Spleen (tissue), 11 donors: ENCODE results near the gene ZNF30. TPM values are rescaled to one million over a fixed set of nuclear protein-coding genes. Genes with fewer than 3 reads are reported as not detected.

Source experiments
- DNase-seq: peaks from one replicate; pipeline ENCODE4 v3.0.0-alpha.2; 2020
- H3K27ac ChIP-seq, 8 donors: fragments of 200-600 bp; sonication (generic) in 7 of 8; 1 replicate in 4 of 8; 2 replicates in 4 of 8; pipeline versions ENCODE4 v1.5.0 to v1.8.0; 2016 to 2021; ENCODE audit warnings: inconsistent platforms in 4 of 8, mild to moderate bottlenecking in 4 of 8, moderate library complexity in 1 of 8
- H3K27me3 ChIP-seq, 7 donors: fragments of 200-600 bp; sonication (generic) in 6 of 7; replicated peaks in 1 of 7; 1 replicate in 4 of 7; 2 replicates in 3 of 7; pipeline versions ENCODE4 v1.5.0 to v1.8.0; 2016 to 2021; ENCODE audit warnings: inconsistent platforms in 3 of 7, mild to moderate bottlenecking in 1 of 7
- H3K36me3 ChIP-seq, 6 donors: fragments of 200-600 bp; sonication (generic) in 5 of 6; 1 replicate in 4 of 6; 2 replicates in 2 of 6; pipeline versions ENCODE4 v1.5.0 to v1.8.0; 2016 to 2021; ENCODE audit warnings: inconsistent platforms in 2 of 6
- H3K4me1 ChIP-seq, 6 donors: fragments of 200-600 bp; sonication (generic) in 5 of 6; 1 replicate in 3 of 6; 2 replicates in 3 of 6; pipeline versions ENCODE4 v1.5.0 to v1.8.0; 2016 to 2021; ENCODE audit warnings: inconsistent platforms in 3 of 6
- H3K4me3 ChIP-seq, 8 donors: fragments of 200-600 bp; sonication (generic) in 7 of 8; 1 replicate in 4 of 8; 2 replicates in 4 of 8; pipeline versions ENCODE4 v1.5.0 to v1.8.0; 2016 to 2021; ENCODE audit warnings: inconsistent platforms in 4 of 8, mild to moderate bottlenecking in 4 of 8, moderate library complexity in 2 of 8
- H3K9me3 ChIP-seq, 8 donors: fragments of 200-600 bp; sonication (generic) in 7 of 8; 1 replicate in 4 of 8; 2 replicates in 4 of 8; pipeline versions ENCODE4 v1.5.0 to v1.8.0; 2016 to 2021; ENCODE audit warnings: inconsistent platforms in 4 of 8
- POLR2A ChIP-seq, 3 donors: fragments of 450-650 bp; IDR thresholded peaks; one replicate each; pipeline ENCODE4 v1.5.1; 2017; ENCODE audit warnings: antibody characterized with exemption in 3 of 3, mild to moderate bottlenecking in 1 of 3
- POLR2AphosphoS5 ChIP-seq, 3 donors: sonication (generic); formaldehyde crosslinking; IDR thresholded peaks; one replicate each; pipeline ENCODE4 v1.5.1; 2017; ENCODE audit warnings: antibody characterized with exemption in 3 of 3
- WGBS, 5 donors: extraction: QIAGEN DNeasy Blood & Tissue Kit in 3 of 5; methylation state at CpG; one replicate each; pipeline versions ENCODE4 v1.1.5 to v1.1.7; 2013 to 2018; 5-methylcytosine and 5-hydroxymethylcytosine counted together
- intact Hi-C: fragments of 100-400 bp; cut with DNase I; formaldehyde crosslinking; loops from one replicate; pipeline ENCODE4 v1.15.0; 2023; ENCODE audit warnings: low total_unique reads
- polyA plus RNA-seq, 3 donors: library from polyadenylated mRNA; stranded (reverse); fragments of 200-250 nt; gene quantifications; one replicate each; pipeline ENCODE4 v1.2.1, GENCODE V29; 2013
- total RNA-seq, 7 donors: library from RNA; depleted of rRNA in 3 of 7; stranded (reverse); fragments of >200 nt in 3 of 7; fragmentation: NEBNext Ultra II Directional in 4 of 7; extraction: Animal tissue kit (Norgen Biotek cat#: 25700) in 4 of 7; gene quantifications; one replicate each; pipeline versions ENCODE4 v1.1.0 to v1.2.1, GENCODE V29; 2016 to 2021
- TF ChIP-seq, protein P1 (sequence below), 11 experiments: fragments of 200-600 bp in 7 of 11; fragments of 450-650 bp in 4 of 11; sonication (generic) in 4 of 11; IDR thresholded peaks in 8 of 11; conservative IDR thresholded peaks in 3 of 11; 1 replicate in 7 of 11; 2 replicates in 4 of 11; pipeline versions ENCODE4 v1.4.0 to v1.8.0; 2016 to 2021; ENCODE audit warnings: antibody characterized with exemption in 11 of 11, inconsistent platforms in 4 of 11, mild to moderate bottlenecking in 1 of 11
- donor health status: healthy with polysubstance abuse.
- donor health status: DM: no; HTN: no; CAD: no; lungs with moderate emphysema.
- donor health status: DM: no; HTN: no; CAD: no.
- donor health status: Bipolar disorder and iron deficiency.
- donor health status: healthy.
- donor health status: DM: no; HTN: no; CAD: no.
- donor health status: DM: yes; HTN: yes; CAD: no.

Gene ZNF30
- total and polyA plus RNA-seq, 10 donors, result 2.0 to 23.5 (median 3.3) TPM

DNA sequence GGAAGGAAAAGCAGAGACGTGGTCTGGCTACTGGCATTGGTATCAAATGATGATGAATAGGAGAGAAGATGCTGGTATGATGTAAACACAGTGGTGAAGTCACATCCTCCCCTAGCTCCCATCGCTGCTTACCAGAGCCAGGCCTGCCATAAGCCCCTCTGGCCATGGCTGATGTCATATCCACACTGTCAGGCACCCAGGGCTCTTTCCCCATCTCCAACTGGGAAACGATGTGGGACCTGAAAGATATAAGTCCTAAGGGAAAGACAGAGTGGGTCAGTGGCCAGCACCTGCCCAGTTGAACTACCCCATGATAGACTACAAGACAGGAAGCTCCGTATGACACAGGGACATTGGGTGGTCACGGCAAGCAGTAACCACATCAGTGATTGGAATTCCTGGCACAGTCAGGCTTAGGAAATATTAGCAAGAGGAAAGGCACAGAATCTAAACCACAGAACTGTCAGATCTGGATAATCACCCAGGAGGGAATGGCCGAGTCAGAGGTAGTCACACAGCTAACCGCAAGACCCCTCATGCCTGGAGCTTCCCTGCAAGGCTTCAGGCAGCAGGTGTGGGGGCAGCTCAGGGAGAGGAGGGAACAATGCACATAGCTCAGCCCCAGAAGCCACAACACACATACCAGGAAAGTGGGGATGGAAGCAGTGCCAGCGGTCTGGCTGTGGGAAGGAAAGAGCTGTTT, 33.6 kb downstream of the ZNF30 start:
- WGBS, 5 donors, result 93 to 97% (median 94%) methylated on average over 8 of the region's 8 CpGs
- Histone ChIP-seq H3K9me3 (peaks cover 36 to 73% (median 71%) of the 10 kb centered on the region in 8 donors), H3K36me3 (peaks cover 26 to 69% (median 50%) of the 10 kb centered on the region in 6 donors), H3K4me1 (peaks cover 8 to 34% (median 23%) of the 10 kb centered on the region in 6 donors), H3K4me3 (peak overlapping the region in 1 of 8 donors; percentile 38), H3K27ac (no peak overlapping the region), H3K27me3 (no peaks in the 10 kb centered on the region)
- peak; percentile 53 for DNase-seq
- intact Hi-C loops, result no loop called here
- TF ChIP-seq, protein P1, sequence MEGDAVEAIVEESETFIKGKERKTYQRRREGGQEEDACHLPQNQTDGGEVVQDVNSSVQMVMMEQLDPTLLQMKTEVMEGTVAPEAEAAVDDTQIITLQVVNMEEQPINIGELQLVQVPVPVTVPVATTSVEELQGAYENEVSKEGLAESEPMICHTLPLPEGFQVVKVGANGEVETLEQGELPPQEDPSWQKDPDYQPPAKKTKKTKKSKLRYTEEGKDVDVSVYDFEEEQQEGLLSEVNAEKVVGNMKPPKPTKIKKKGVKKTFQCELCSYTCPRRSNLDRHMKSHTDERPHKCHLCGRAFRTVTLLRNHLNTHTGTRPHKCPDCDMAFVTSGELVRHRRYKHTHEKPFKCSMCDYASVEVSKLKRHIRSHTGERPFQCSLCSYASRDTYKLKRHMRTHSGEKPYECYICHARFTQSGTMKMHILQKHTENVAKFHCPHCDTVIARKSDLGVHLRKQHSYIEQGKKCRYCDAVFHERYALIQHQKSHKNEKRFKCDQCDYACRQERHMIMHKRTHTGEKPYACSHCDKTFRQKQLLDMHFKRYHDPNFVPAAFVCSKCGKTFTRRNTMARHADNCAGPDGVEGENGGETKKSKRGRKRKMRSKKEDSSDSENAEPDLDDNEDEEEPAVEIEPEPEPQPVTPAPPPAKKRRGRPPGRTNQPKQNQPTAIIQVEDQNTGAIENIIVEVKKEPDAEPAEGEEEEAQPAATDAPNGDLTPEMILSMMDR (IDR thresholded peaks at IDR 0.05 in 8 of 11, conservative IDR thresholded peaks at IDR 0.05 in 3 of 11), result no peak
- no peak for TF ChIP-seq POLR2AphosphoS5 (IDR thresholded peaks at IDR 0.05)
- no peak for TF ChIP-seq POLR2A (IDR thresholded peaks at IDR 0.05)

DNA sequence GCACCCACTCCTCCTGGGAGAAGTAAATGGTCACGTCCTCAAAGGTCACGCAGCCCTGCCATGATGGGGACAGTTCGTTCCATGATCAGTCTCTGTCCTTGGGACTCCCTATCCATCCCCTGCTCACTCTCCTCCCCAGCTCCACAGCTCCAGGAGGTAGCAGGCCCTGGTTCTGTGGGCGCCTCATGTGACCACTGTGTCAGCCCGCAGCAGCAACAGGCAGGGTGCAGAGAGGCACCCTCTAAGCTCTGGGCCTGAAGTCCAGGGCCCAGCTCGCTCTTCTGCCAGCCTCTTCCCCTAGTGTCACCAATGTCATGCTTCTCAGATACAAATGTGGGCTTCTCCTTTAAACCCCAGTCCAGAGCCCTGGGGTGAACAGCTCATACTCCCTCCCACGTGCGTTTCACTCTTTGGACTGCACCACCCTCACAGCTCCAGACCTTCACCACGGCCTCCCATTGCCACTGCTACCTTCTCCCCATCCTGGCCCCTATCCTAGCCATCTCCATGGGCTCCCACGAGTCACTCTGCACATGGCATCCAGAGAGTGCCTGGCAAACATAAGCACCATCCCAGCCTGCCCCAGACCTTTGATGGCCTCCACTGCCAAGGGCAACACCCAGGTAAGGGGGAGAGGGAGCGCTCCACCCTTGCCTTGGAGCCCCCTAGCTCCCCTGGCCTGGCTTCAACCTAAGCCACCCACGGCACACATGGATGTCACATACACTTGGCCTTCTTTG, 34.4 kb downstream of the ZNF30 start:
- Histone ChIP-seq H3K4me3 (peak overlapping the region in 1 of 8 donors; percentile 99), H3K27me3 (no peaks in the 10 kb centered on the region), H3K9me3 (peaks cover 32 to 70% (median 63%) of the 10 kb centered on the region in 8 donors), H3K4me1 (peaks cover 8 to 34% (median 23%) of the 10 kb centered on the region in 6 donors), H3K36me3 (peaks cover 26 to 60% (median 48%) of the 10 kb centered on the region in 6 donors), H3K27ac (peak overlapping the region in 1 of 8 donors; percentile 85)
- no peak for TF ChIP-seq POLR2A (IDR thresholded peaks at IDR 0.05)
- TF ChIP-seq, protein P1 (IDR thresholded peaks at IDR 0.05 in 8 of 11, conservative IDR thresholded peaks at IDR 0.05 in 3 of 11), result no peak
- no peak for TF ChIP-seq POLR2AphosphoS5 (IDR thresholded peaks at IDR 0.05)
- 90 to 99% (median 96%) methylated on average over 11 to 12 of the region's 12 CpGs for WGBS, 5 donors
- intact Hi-C loops, result no loop called here
- peak; percentile 52 for DNase-seq

DNA sequence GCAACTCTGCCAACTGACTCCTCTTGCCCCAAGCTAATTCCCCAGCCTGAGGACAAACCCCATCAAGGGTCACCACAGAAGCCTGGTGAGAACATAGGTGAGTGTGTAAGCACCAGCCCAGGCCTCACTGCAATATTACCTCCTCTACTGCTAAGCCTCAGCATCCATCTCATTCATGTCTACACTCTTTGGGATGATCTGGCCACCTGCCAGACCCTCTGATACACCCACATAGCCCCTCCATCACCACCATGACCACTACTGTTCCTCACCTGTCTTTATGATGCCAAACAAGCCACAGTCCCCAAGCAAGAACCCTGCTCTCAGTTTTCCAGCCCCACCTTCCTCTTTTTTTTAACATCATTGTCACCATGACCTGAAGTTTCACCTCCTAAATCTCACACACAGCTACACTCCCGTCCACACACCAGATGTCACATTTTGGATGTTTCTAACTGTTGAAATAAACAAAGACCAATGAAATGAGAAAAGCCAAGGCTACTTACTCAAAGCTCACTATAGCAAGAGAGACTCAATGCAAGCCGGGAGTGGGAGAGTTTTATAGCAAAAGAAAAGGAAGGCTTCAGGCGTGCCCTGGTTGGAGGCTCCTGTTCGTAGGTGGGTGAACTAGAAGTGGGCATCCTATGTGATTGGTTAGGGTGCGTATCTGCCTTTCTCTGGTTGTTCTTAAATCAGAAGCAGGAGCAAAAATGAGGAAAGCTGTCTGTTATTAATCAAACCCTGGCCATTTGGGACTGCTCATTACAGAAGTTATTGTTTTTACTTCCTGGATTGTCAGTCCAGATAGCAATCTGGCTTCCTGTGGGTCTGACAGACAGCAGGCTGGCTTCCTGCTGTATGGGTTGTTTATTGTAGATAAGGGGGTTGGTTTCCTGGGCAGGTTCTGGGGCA, 35.3 kb downstream of the ZNF30 start:
- Histone ChIP-seq H3K4me1 (peaks cover 8 to 34% (median 23%) of the 10 kb centered on the region in 6 donors), H3K36me3 (peaks cover 26 to 51% (median 43%) of the 10 kb centered on the region in 6 donors), H3K9me3 (peaks cover 31 to 68% (median 58%) of the 10 kb centered on the region in 8 donors), H3K27me3 (no peaks in the 10 kb centered on the region), H3K4me3 (peak overlapping the region in 7 of 8 donors; percentile 82 to 99 (median 92)), H3K27ac (peak overlapping the region; percentile 64 to 89 (median 84))
- no peak for DNase-seq
- intact Hi-C loops, result no loop called here
- peak in 1 of 3 donors; percentile 88 for TF ChIP-seq POLR2AphosphoS5 (IDR thresholded peaks at IDR 0.05)
- TF ChIP-seq, protein P1 (IDR thresholded peaks at IDR 0.05 in 8 of 11, conservative IDR thresholded peaks at IDR 0.05 in 3 of 11), result no peak
- 48 to 67% (median 49%) methylated on average over 5 of the region's 5 CpGs for WGBS, 5 donors
